GM21529 (cell line): ENCODE results near the gene GPHA2.

Experiments
- ATAC-seq: cut with Tn5 transposase; IDR thresholded peaks from one replicate; pipeline ENCODE4 v1.9.1; 2021; ENCODE audit not compliant: unreplicated experiment

The GPHA2 gene

GRCh38 chr11:64892838-64893193 lies 42.9 kb downstream of the GPHA2 start:
- no peak for ATAC-seq

GRCh38 chr11:64892411-64892831 lies 43.3 kb downstream of the GPHA2 start:
- no peak for ATAC-seq

- ATAC-seq: no peak
These were observed 43.8 kb downstream of the GPHA2 start for GRCh38 chr11:64891880-64892279.

GRCh38 chr11:64891215-64891848 lies 44.4 kb downstream of the GPHA2 start:
- ATAC-seq: no peak

- no peak for ATAC-seq
These were observed 45.2 kb downstream of the GPHA2 start for GRCh38 chr11:64890522-64890939.

- no peak for ATAC-seq
These were observed 46.8 kb downstream of the GPHA2 start for GRCh38 chr11:64888729-64889511.

- no peak for ATAC-seq
These were observed 47.3 kb downstream of the GPHA2 start for GRCh38 chr11:64888406-64888728.

- ATAC-seq: peak; percentile 78
These were observed 47.8 kb downstream of the GPHA2 start for GRCh38 chr11:64887757-64888405.

GRCh38 chr11:64887234-64887756 lies 48.4 kb downstream of the GPHA2 start:
- peak; percentile 2 for ATAC-seq

- ATAC-seq: no peak
These were observed 50.1 kb downstream of the GPHA2 start for GRCh38 chr11:64885367-64886286.
